Measurements from ENCODE around the gene BLNK. TPM values are rescaled to one million over a fixed set of nuclear protein-coding genes. Genes with fewer than 3 reads are reported as not detected.

Gene BLNK
- total and polyA plus RNA-seq, 9 of the 15 experiments (the other 6 are each of a cell fraction or from before 2014, with no cell fraction given), result not detected

DNA sequence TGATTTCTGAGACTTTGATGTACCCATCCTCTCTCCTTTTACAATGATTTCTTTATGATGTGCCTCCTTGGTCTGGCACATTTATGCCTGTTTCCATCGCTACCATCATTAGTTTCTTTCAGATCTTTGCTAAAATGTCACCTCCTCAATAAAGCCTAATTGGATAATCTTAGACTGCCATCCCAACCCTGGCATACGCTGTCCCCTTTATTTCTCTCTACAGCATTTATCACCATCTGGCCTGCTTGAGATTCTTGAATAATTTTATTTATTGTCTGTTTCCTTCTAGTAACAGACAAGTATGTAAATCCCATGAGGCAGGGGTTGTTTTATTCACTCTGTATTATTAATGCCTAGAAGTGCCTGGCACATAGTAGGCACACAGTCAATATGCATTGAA, 26.1 kb upstream of the BLNK start (continued):
- no peak for TF ChIP-seq TOE1 (IDR thresholded peaks at IDR 0.05; ENCODE audit: borderline replicate concordance)
- TF ChIP-seq TOE1 (CRISPR knock-in tag; IDR thresholded peaks at IDR 0.05; ENCODE audit: borderline replicate concordance, low read depth), result no peak
- TF ChIP-seq, protein P1, sequence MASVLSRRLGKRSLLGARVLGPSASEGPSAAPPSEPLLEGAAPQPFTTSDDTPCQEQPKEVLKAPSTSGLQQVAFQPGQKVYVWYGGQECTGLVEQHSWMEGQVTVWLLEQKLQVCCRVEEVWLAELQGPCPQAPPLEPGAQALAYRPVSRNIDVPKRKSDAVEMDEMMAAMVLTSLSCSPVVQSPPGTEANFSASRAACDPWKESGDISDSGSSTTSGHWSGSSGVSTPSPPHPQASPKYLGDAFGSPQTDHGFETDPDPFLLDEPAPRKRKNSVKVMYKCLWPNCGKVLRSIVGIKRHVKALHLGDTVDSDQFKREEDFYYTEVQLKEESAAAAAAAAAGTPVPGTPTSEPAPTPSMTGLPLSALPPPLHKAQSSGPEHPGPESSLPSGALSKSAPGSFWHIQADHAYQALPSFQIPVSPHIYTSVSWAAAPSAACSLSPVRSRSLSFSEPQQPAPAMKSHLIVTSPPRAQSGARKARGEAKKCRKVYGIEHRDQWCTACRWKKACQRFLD (CRISPR knock-in tag; IDR thresholded peaks at IDR 0.05), result no peak
- TF ChIP-seq ZNF584 (CRISPR knock-in tag; IDR thresholded peaks at IDR 0.05; ENCODE audit: low read depth), result no peak
- no peak for TF ChIP-seq SREBF1 (IDR thresholded peaks at IDR 0.05; ENCODE audit: borderline replicate concordance, low read depth, low read length)
- no peak for TF ChIP-seq NFIX (CRISPR knock-in tag; IDR thresholded peaks at IDR 0.05; ENCODE audit: low read depth)
- no peak for TF ChIP-seq CBX2 (IDR thresholded peaks at IDR 0.05; ENCODE audit: insufficient read depth, low read length, poor library complexity, severe bottlenecking)

DNA sequence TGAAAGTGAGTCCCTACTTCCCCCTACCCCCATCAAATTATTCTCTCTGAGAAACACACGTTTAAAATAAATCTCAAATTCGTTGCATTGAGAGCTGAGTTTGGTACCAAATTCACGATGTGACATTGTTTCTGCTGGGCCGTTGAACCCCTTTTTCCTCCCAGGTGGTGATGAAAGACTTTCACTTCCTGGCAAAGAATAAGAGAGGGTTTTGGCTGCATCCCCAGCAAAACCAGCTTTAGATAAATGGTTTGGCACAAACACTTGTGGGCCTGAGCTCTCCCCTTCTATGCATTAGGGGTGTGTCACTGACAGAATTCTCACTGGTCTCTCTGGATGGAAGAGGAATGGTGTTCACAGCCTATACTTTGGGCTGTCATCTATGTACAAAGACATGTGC, 24.1 kb upstream of the BLNK start:
- Histone ChIP-seq H3K27ac (ENCODE audit: extremely low read depth, low read depth, low read length) (no peak overlapping the region), H2AFZ (ENCODE audit: low read depth, low read length) (no peak overlapping the region), H3K9ac (ENCODE audit: insufficient read depth in 1 of 2, low read depth in 2 of 2, low read length in 2 of 2) (no peak overlapping the region), H4K20me1 (replicated peaks; ENCODE audit: control insufficient read depth, insufficient read depth, low read length) (no peaks in the 10 kb centered on the region; the same call in 1 of the 2 replicates), H3K36me3 (ENCODE audit: control insufficient read depth, insufficient read depth, low read length) (no peaks in the 10 kb centered on the region), H3K4me1 (replicated peaks in 1 of 2; ENCODE audit: control insufficient read depth in 2 of 2, insufficient read depth in 2 of 2, low read length in 2 of 2) (no peaks in the 10 kb centered on the region), H3K9me3 (replicated peaks; ENCODE audit: control insufficient read depth, insufficient read depth, low read depth, low read length) (no peaks in the 10 kb centered on the region), H3K79me2 (ENCODE audit: control insufficient read depth, insufficient read depth, low read length) (no peaks in the 10 kb centered on the region), H3K4me3 (no peak overlapping the region), H3K4me2 (ENCODE audit: insufficient read depth, low read length) (no peak overlapping the region), H3K9me1 (ENCODE audit: control insufficient read depth, insufficient read depth, low read length) (no peaks in the 10 kb centered on the region), H3K27me3 (ENCODE audit: control insufficient read depth in 2 of 2, insufficient read depth in 2 of 2, low read length in 2 of 2) (peaks cover 0 to 12% of the 10 kb centered on the region in 2 experiments; a peak in 3 of 5 replicates)
- DNase-seq (ENCODE audit: extremely low read depth in 1 of 4, low spot score in 3 of 4), result no peak
- no TSS peak for BruUV-seq (replicated peaks)
- WGBS (ENCODE audit: insufficient coverage, low coverage, missing lambda C conversion rate), result 2% methylated on average over 4 of the region's 4 CpGs
- FAIRE-seq, result no peak
- intact Hi-C loops (cut with micrococcal nuclease) (no loop called here), in situ Hi-C loops (cut with MboI) (loop anchor here (10.0 kb wide), 1 partner anchor 281 kb away; no protein-coding TSS in a partner anchor)
- TF ChIP-seq ZNF143 (CRISPR knock-in tag; IDR thresholded peaks at IDR 0.05) (no peak), SIN3B (IDR thresholded peaks at IDR 0.05; ENCODE audit: low read depth) (no peak), PTBP1 (IDR thresholded peaks at IDR 0.05; ENCODE audit: low read depth, low read length) (no peak), THRAP3 (IDR thresholded peaks at IDR 0.05; ENCODE audit: borderline replicate concordance) (no peak), PHF20 (IDR thresholded peaks at IDR 0.05; ENCODE audit: partially characterized antibody) (no peak), ZNF778 (CRISPR knock-in tag; IDR thresholded peaks at IDR 0.05) (no peak), CSDE1 (IDR thresholded peaks at IDR 0.05) (no peak), MTA1 (IDR thresholded peaks at IDR 0.05; ENCODE audit: borderline replicate concordance) (no peak)
- TF ChIP-seq, protein P2, sequence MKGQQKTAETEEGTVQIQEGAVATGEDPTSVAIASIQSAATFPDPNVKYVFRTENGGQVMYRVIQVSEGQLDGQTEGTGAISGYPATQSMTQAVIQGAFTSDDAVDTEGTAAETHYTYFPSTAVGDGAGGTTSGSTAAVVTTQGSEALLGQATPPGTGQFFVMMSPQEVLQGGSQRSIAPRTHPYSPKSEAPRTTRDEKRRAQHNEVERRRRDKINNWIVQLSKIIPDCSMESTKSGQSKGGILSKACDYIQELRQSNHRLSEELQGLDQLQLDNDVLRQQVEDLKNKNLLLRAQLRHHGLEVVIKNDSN (CRISPR knock-in tag; IDR thresholded peaks at IDR 0.05), result no peak
- TF ChIP-seq, protein P3, sequence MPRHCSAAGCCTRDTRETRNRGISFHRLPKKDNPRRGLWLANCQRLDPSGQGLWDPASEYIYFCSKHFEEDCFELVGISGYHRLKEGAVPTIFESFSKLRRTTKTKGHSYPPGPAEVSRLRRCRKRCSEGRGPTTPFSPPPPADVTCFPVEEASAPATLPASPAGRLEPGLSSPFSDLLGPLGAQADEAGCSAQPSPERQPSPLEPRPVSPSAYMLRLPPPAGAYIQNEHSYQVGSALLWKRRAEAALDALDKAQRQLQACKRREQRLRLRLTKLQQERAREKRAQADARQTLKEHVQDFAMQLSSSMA (CRISPR knock-in tag; IDR thresholded peaks at IDR 0.05), result no peak
- TF ChIP-seq, protein P4, sequence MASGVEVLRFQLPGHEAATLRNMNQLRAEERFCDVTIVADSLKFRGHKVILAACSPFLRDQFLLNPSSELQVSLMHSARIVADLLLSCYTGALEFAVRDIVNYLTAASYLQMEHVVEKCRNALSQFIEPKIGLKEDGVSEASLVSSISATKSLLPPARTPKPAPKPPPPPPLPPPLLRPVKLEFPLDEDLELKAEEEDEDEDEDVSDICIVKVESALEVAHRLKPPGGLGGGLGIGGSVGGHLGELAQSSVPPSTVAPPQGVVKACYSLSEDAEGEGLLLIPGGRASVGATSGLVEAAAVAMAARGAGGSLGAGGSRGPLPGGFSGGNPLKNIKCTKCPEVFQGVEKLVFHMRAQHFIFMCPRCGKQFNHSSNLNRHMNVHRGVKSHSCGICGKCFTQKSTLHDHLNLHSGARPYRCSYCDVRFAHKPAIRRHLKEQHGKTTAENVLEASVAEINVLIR (CRISPR knock-in tag; IDR thresholded peaks at IDR 0.05), result no peak
- POLR2A ChIA-PET, result interaction anchor here (1.2 kb wide), 1 partner anchor 9 kb away, joined by 3 read pairs; no protein-coding TSS in a partner anchor
- ATAC-seq, result no peak
- CTCF ChIA-PET (ENCODE audit: low intra/inter-chr PET ratio), result no interaction called here

All from K562 (cell line).